CD4-positive, alpha-beta T cell (primary cell): Measurements from ENCODE around the gene BCAS1. TPM values are rescaled to one million over a fixed set of nuclear protein-coding genes. Genes with fewer than 3 reads are reported as not detected.

Experiments used
- ATAC-seq: fragments of 200-7000 bp; cut with Tn5 transposase; one replicate; pipeline ENCODE4 v1.10.0; 2022; ENCODE audit warnings: mild to moderate bottlenecking; ENCODE audit not compliant: poor library complexity
- CTCF ChIA-PET: fragments of 350-600 bp; sonication (Branson Sonifier 250); formaldehyde crosslinking; loops from one replicate; lab custom pipeline; 2021; ENCODE audit warnings: antibody characterized with exemption, inconsistent platforms; lab: Charles Lee
- POLR2A ChIA-PET: fragments of 350-600 bp; sonication (Branson Sonifier 250); formaldehyde crosslinking; loops from one replicate; lab custom pipeline; 2021; ENCODE audit warnings: antibody characterized with exemption, inconsistent platforms; lab: Charles Lee
- DNase-seq, 14 experiments: peaks; one replicate each; pipeline ENCODE4 v3.0.0-alpha.2; 2013 to 2020; ENCODE audit warnings: mixed read lengths in 2 of 14
- H3K27ac ChIP-seq, 2 donors: one replicate each; pipeline versions ENCODE4 v1.5.1 to v1.7.0; 2013; ENCODE audit warnings: low read length in 2 of 2, low read depth in 1 of 2, mild to moderate bottlenecking in 1 of 2
- H3K27me3 ChIP-seq, 2 experiments: 1 replicate in 1 of 2; 2 replicates in 1 of 2; pipeline versions ENCODE4 v1.6.1 to v1.7.0; 2013; ENCODE audit warnings: low read length in 2 of 2, control low read depth in 1 of 2, mild to moderate bottlenecking in 1 of 2, moderate library complexity in 1 of 2; ENCODE audit not compliant: insufficient read depth in 2 of 2, control insufficient read depth in 1 of 2
- H3K36me3 ChIP-seq: one replicate; pipeline ENCODE4 v1.6.1; 2013; ENCODE audit warnings: low read length, control low read depth; ENCODE audit not compliant: insufficient read depth
- H3K4me1 ChIP-seq: one replicate; pipeline ENCODE4 v1.6.1; 2013; ENCODE audit warnings: low read length, control low read depth; ENCODE audit not compliant: insufficient read depth
- H3K4me3 ChIP-seq: one replicate; pipeline ENCODE4 v1.5.1; 2013; ENCODE audit warnings: mild to moderate bottlenecking, low read length, moderate library complexity
- H3K9me3 ChIP-seq, 2 experiments: 1 replicate in 1 of 2; 2 replicates in 1 of 2; pipeline versions ENCODE4 v1.6.1 to v1.7.0; 2013; ENCODE audit warnings: low read length in 2 of 2, mild to moderate bottlenecking in 2 of 2, control low read depth in 1 of 2, moderate library complexity in 1 of 2; ENCODE audit not compliant: control insufficient read depth in 1 of 2, insufficient read depth in 1 of 2
- H3K27ac Mint-ChIP-seq: one replicate; pipeline ENCODE4 v1.8.0; 2020; ENCODE audit warnings: mixed read lengths
- H3K27me3 Mint-ChIP-seq: one replicate; pipeline ENCODE4 v1.8.0; 2021; ENCODE audit warnings: mixed read lengths
- H3K36me3 Mint-ChIP-seq: one replicate; pipeline ENCODE4 v1.8.0; 2021; ENCODE audit warnings: low read depth, mixed read lengths
- H3K4me1 Mint-ChIP-seq: one replicate; pipeline ENCODE4 v1.8.0; 2021; ENCODE audit warnings: low read depth, mixed read lengths
- H3K4me3 Mint-ChIP-seq: one replicate; pipeline ENCODE4 v1.8.0; 2020; ENCODE audit warnings: mild to moderate bottlenecking, mixed read lengths
- H3K9me3 Mint-ChIP-seq: one replicate; pipeline ENCODE4 v1.8.0; 2020; ENCODE audit warnings: mixed read lengths
- CTCF ChIP-seq: fragments of 200-600 bp; IDR thresholded peaks from one replicate; pipeline ENCODE4 v1.8.0; 2022; ENCODE audit warnings: antibody characterized with exemption, mild to moderate bottlenecking
- intact Hi-C, 2 experiments: fragments of 100-400 bp; cut with DNase I in 1 of 2; cut with micrococcal nuclease in 1 of 2; formaldehyde crosslinking; loops; one replicate each; pipeline versions ENCODE4 v1.15.1 to v1.9.0; 2023 to 2025; cut with DNase I, micrococcal nuclease
- total RNA-seq, 174 experiments: library from RNA in 2 of 174; stranded (reverse) in 2 of 174; gene quantifications; one replicate each; pipeline ENCODE4 v1.2.3 and lab custom pipeline; 2021 to 2026

Gene BCAS1
- total RNA-seq, 2 experiments from 2014 or later = 0.20 to 0.27 TPM

GRCh38 chr20:53981130-53981529 lies 89.3 kb downstream of the BCAS1 start:
- no peak overlapping the region for H3K27ac Mint-ChIP-seq
- intact Hi-C loops = no loop called here
- no peaks in the 10 kb centered on the region for H3K36me3 Mint-ChIP-seq
- Histone ChIP-seq H3K4me3 (no peak overlapping the region), H3K9me3 (no peaks in the 10 kb centered on the region), H3K36me3 (no peaks in the 10 kb centered on the region), H3K27me3 (no peaks in the 10 kb centered on the region), H3K4me1 (no peaks in the 10 kb centered on the region), H3K27ac (no peak overlapping the region)
- CTCF ChIA-PET = no interaction called here
- H3K9me3 Mint-ChIP-seq = peaks cover 2% of the 10 kb centered on the region
- H3K4me3 Mint-ChIP-seq = no peak overlapping the region
- no peak for ATAC-seq
- TF ChIP-seq CTCF = no peak
- POLR2A ChIA-PET = no interaction called here
- H3K27me3 Mint-ChIP-seq = no peaks in the 10 kb centered on the region
- DNase-seq = no peak
- no peaks in the 10 kb centered on the region for H3K4me1 Mint-ChIP-seq

- no peaks in the 10 kb centered on the region for H3K27me3 ChIP-seq
- H3K4me1 ChIP-seq = no peaks in the 10 kb centered on the region
- Mint-ChIP-seq H3K27me3 (no peaks in the 10 kb centered on the region), H3K36me3 (no peaks in the 10 kb centered on the region), H3K27ac (no peak overlapping the region), H3K9me3 (peaks cover 2% of the 10 kb centered on the region), H3K4me1 (no peaks in the 10 kb centered on the region), H3K4me3 (no peak overlapping the region)
- ChIA-PET CTCF (no interaction called here), POLR2A (no interaction called here)
- no peak overlapping the region for H3K27ac ChIP-seq
- H3K36me3 ChIP-seq = no peaks in the 10 kb centered on the region
- intact Hi-C loops = no loop called here
- H3K9me3 ChIP-seq = no peaks in the 10 kb centered on the region
- DNase-seq (no peak), ATAC-seq (no peak)
- no peak overlapping the region for H3K4me3 ChIP-seq
- no peak for TF ChIP-seq CTCF
Measured at GRCh38 chr20:53980031-53980465, 90.3 kb downstream of the BCAS1 start.

GRCh38 chr20:53978497-53978896 lies 91.9 kb downstream of the BCAS1 start:
- H3K36me3 ChIP-seq = no peaks in the 10 kb centered on the region
- H3K4me3 ChIP-seq = no peak overlapping the region
- ATAC-seq (no peak), DNase-seq (no peak)
- no peak overlapping the region for H3K27ac ChIP-seq
- CTCF ChIA-PET = no interaction called here
- no peak overlapping the region for H3K4me3 Mint-ChIP-seq
- TF ChIP-seq CTCF = no peak
- no peaks in the 10 kb centered on the region for H3K4me1 ChIP-seq
- no peak overlapping the region for H3K27ac Mint-ChIP-seq
- H3K36me3 Mint-ChIP-seq = no peaks in the 10 kb centered on the region
- peaks cover 0 to 3% of the 10 kb centered on the region in 2 experiments for H3K9me3 ChIP-seq
- POLR2A ChIA-PET = no interaction called here
- no peaks in the 10 kb centered on the region for H3K27me3 Mint-ChIP-seq
- peaks cover 2% of the 10 kb centered on the region for H3K9me3 Mint-ChIP-seq
- H3K27me3 ChIP-seq = no peaks in the 10 kb centered on the region
- no peaks in the 10 kb centered on the region for H3K4me1 Mint-ChIP-seq
- intact Hi-C loops = no loop called here
